Measurements from ENCODE around the gene NOVA2. TPM values are rescaled to one million over a fixed set of nuclear protein-coding genes. Genes with fewer than 3 reads are reported as not detected.
"Not testable (repeated sequence)": the region's sequence is repeated elsewhere in the genome, so short reads cannot be mapped to it uniquely, and the experiment has no call there.

NOVA2 gene
- total RNA-seq, 2 donors from 2014 or later, result 0.03 TPM; not detected in 1

DNA sequence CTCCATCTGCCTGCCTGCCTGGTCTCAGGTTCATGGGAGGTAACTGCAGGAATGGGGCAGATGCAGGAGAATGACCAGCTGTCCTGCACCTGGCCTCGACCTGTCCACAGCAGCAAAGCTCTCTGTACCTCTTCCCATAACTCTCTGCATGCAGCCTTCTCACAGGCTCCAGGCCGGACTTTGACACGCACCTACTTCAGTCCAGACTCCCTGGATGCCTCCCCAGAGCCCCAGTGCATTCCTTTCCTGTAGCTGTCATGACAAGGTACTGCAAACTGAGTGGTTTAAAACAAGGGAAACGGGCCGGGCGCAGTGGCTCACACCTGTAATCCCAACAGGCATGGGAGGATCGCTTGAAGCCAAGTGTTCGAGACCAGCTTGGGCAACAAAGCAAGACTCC lies 62.4 kb downstream of the NOVA2 start:
- Mint-ChIP-seq H3K4me1 (peaks cover 7% of the 10 kb centered on the region), H3K27ac (no peak overlapping the region), H3K9me3 (no peaks in the 10 kb centered on the region), H3K27me3 (peaks cover 17% of the 10 kb centered on the region), H3K4me3 (no peak overlapping the region), H3K36me3 (ENCODE audit: low read depth) (no peaks in the 10 kb centered on the region)
- ATAC-seq (replicated peaks), result no peak

DNA sequence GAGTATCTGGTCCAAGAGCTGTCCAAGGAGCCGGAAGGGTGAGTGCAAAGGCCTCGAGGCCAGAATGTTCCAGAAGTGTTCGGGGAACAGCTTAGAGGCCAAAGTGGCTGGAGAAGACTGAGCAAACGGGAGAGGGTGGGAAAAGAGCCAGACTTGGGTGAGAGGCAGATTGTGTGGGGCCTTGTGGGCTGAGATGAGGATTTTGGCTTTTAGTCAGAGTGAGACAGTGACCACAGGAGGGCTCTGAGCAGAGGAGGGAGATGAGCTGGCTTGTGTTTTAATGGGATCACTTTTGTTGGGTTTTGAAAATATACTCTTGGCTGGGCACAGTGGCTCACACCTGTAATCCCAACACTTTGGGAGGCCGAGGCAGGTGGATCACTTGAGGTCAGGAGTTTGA lies 64.7 kb downstream of the NOVA2 start:
- no peaks in the 10 kb centered on the region for H3K9me3 Mint-ChIP-seq
- H3K36me3 Mint-ChIP-seq (ENCODE audit: low read depth), result no peaks in the 10 kb centered on the region
- ATAC-seq (replicated peaks), result peak; percentile 86
- no peak overlapping the region for H3K4me3 Mint-ChIP-seq
- H3K27me3 Mint-ChIP-seq, result peaks cover 16% of the 10 kb centered on the region
- peaks cover 6% of the 10 kb centered on the region for H3K4me1 Mint-ChIP-seq
- no peak overlapping the region for H3K27ac Mint-ChIP-seq

DNA sequence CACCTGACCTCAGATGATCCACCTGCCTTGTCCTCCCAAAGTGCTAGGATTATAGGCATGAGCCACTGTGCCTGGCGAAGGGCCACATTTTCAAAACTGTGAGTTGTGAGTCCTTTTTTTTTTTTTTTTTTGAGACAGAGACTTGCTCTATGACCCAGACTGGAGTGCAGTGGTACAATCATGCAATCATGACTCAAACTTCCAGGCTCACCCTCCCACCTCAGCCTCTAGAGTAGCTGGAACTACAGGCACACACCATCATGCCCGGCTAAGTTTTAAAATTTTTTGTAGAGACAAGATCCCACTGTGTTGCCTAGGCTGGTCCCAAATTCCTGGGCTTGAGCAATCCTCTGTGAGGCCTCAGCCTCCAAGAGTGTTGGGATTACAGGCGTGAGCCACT lies 67.4 kb downstream of the NOVA2 start:
- Mint-ChIP-seq H3K27me3 (peaks cover 6% of the 10 kb centered on the region), H3K4me3 (no peak overlapping the region), H3K9me3 (no peaks in the 10 kb centered on the region), H3K36me3 (ENCODE audit: low read depth) (no peaks in the 10 kb centered on the region), H3K27ac (peak overlapping the region; percentile 60), H3K4me1 (peaks cover 6% of the 10 kb centered on the region)
- ATAC-seq (replicated peaks), result no peak

DNA sequence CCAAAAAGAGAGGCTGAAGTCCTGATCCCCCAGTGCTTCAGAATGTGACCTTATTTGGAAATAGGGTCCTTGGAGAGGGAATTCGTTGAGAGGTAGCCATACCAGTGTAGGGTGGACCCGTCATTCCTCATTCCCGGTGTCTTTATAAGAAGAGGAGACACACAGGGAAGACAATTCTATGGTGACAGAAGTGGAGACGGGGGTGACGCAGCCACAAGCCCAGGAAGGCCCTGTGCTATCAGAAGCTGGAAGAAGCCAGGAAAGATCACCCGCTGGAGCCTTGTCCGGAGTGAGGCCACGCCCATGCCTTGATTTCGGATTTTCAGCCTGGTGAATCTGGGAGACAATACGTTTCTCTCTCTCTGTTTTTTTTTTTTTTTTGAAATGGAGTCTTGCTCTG lies 68.7 kb downstream of the NOVA2 start:
- Mint-ChIP-seq H3K27me3 (peaks cover 4% of the 10 kb centered on the region), H3K36me3 (ENCODE audit: low read depth) (peaks cover 9% of the 10 kb centered on the region), H3K27ac (no peak overlapping the region), H3K4me3 (no peak overlapping the region), H3K4me1 (peaks cover 10% of the 10 kb centered on the region), H3K9me3 (no peaks in the 10 kb centered on the region)
- no peak for ATAC-seq (replicated peaks)

DNA sequence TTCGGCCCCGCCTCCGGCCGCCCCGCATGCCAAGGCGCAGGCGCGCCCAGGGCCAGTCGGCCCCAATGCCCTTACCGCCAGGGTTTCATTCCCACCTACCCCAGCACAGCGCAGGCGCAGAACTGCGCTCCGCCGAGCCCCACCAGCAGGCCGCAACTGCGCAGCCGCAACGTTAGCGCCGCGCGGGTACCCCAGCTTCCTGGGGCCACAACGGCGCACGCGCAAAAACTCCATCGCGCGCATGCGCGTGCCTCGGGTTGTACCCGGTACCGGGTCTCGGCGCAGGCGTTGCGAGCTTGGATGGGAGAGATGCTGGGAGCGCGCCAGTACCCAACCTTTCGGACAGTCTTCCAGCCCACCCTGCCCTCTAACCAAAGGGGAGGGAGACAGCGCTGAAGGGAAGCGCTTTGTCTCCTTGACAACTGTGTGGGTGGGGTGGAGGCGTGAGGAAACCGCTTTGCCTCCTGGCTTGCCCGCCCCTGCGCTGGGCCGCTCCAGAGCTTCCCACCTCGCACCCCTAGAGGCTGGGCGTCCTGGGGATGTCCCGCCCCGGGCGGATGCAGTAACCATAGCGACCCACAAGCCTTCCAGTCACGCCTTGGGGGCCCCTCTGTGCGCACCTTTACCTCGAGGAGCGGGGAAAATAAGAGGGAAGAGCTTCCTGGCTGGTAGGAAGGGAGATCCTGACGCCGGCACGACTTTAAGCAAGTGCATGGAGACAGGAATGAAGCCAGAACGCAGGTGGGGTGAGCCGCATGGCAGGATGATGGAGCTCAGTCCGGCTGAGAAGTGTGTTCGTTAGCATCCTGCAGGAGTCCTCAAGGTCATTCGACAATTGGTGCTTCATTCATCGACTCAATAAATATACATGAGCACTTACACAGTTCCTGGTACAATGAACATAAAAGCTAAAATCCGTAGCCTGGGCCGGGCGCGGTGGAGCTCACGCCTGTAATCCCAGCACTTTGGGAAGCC lies 70.7 kb downstream of the NOVA2 start:
- Mint-ChIP-seq H3K9me3 (no peaks in the 10 kb centered on the region), H3K36me3 (ENCODE audit: low read depth) (peaks cover 28% of the 10 kb centered on the region), H3K27me3 (no peaks in the 10 kb centered on the region), H3K4me1 (peaks cover 3% of the 10 kb centered on the region), H3K27ac (peak overlapping the region; percentile 94), H3K4me3 (peak overlapping the region; percentile 94)
- peak; percentile 88 for ATAC-seq (replicated peaks)

DNA sequence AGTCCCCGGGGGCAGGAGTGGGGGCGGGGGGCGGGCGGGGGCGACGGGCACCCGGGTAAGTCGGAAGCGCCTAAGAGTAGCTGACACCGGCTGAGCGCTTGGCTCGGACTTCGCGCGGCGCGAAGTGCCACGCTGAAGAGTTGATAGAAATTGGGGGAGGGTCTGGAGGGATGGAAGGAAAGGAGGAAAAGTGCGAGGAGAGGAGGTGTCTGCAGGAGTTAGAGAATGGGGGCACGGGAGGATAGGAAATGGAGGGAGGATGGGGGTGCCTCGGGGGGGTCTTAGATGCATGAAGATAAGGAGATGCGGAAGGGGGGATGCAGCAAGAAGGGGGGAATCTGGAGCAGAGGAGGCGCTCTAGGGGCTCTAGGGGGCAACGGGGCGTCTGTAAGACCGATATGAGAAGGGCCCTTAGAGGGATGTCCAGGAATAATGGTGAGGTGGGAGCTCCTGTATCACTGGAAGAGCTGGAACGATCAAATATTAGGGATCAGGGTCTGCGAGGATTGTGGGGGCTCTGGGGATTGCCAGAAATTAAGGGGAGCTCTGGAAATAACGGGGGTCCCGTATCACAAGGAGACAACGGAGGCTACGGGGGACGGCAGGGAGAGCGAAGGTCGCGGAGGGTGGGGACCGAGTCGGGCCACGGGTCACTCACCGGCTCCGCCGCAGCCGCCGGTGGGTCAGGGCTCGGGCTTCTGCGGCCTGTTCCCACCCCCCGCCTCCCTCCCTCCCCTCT lies 71.6 kb downstream of the NOVA2 start, which contains the start of gene MYPOP:
MYPOP (minus strand) TSS at position 702 of the 739 bp plus-strand sequence. CDS start 840 bp downstream, outside the sequence.
- no peak for ATAC-seq (replicated peaks)
- H3K4me3 Mint-ChIP-seq, result peak within 1 kb of the TSS; percentile 94
- H3K27me3 Mint-ChIP-seq, result no peaks in the 10 kb centered on the region
- H3K36me3 Mint-ChIP-seq (ENCODE audit: low read depth), result peaks cover 28% of the 10 kb centered on the region
- no peaks in the 10 kb centered on the region for H3K9me3 Mint-ChIP-seq
- H3K4me1 Mint-ChIP-seq, result peaks cover 3% of the 10 kb centered on the region
- peak within 1 kb of the TSS; percentile 94 for H3K27ac Mint-ChIP-seq

DNA sequence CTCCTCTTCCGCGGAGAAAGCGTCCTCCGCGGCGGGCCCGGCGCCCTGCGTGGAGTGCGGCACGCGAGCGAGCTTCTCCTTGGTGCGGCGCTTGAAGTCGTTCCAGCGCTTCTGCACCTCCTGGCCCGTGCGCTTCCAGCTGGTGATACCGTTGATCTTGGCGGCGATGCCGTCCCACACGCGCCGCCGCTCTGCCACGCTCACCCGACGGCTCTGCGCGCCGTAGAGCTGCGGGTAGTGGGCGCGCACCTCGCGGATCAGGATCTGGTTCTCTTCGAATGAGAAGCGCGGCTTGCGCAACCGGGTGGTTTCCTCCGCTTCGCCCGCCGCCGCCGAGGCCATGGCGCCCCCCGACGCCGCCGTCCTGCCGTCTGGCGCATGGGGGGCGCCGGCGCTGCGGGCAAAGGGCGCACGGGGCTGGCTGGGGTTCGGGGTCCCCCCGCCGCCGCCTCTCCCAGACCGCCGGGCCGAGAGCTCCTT lies 72.2 kb downstream of the NOVA2 start:
- Mint-ChIP-seq H3K4me1 (peaks cover 3% of the 10 kb centered on the region), H3K9me3 (no peaks in the 10 kb centered on the region), H3K36me3 (ENCODE audit: low read depth) (peaks cover 28% of the 10 kb centered on the region), H3K27ac (peak overlapping the region; percentile 94), H3K27me3 (no peaks in the 10 kb centered on the region), H3K4me3 (peak overlapping the region; percentile 94)
- no peak for ATAC-seq (replicated peaks)

DNA sequence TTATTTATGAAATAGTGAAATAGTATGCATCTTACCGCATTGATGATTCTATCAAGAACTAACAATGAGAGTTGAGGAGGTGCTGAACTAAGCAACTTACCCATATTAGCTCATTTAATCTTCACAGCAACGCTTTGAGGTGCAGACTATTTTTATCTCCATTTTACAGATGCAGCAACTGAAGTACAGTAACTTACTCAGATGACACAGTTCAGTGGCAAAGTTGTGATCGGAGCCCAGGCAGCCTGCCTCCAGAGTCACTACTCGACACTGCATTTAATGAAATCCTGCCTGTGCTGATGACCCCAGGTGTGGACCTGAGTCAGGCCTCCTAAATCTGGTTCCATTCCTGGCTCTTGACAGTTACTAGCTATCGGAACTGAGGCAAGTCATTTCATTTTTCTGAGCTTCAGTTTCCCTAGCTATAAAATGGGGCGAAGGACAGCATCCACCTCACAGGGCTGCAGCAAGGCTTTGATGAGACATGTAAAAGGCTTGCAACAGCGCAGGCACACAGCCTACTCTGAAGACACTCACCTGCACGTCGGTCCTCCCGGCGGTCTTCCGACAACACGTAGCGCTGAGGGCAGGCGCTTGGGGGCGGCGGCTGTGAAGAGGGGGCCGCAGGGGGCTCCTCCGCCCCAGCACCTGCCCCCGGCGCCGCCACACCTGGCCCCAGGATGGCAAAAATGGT lies 72.8 kb downstream of the NOVA2 start:
- Mint-ChIP-seq H3K27ac (no peak overlapping the region), H3K9me3 (no peaks in the 10 kb centered on the region), H3K36me3 (ENCODE audit: low read depth) (peaks cover 28% of the 10 kb centered on the region), H3K27me3 (no peaks in the 10 kb centered on the region), H3K4me3 (peak overlapping the region; percentile 94), H3K4me1 (peaks cover 3% of the 10 kb centered on the region)
- ATAC-seq (replicated peaks), result no peak

DNA sequence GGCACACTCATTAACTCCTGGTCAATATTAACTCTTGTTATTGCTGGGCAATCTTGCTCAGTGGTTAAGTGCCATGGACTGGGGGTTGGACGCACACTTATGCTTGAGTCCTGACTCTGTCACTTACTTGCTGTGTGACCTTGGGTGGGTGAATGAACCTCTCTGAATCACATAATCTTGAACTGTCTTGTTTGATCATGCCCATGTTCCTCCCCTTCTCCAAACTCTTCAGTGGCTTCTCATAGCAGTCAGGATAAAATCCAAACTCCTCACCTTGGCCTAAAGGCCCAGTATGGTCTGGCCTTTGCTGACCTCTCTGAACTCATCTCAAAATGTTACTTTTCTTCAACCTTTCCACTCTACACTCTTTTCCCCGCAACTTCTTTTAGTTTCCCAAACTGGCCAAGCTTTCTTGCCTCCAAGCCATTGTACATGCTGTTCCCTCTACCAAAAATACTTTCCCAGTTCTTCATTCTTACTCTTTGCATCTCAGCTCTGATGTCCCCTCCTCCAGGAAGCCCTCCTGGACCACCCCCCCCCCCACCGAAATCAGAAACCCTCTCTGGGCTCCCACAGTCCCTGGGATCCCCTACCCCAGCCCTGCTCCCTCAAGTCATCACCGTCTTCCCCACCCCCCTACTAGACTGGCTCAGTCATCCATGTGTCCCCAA lies 73.6 kb downstream of the NOVA2 start:
- peaks cover 35% of the 10 kb centered on the region for H3K36me3 Mint-ChIP-seq (ENCODE audit: low read depth)
- H3K4me3 Mint-ChIP-seq, result peak overlapping the region; percentile 94
- H3K4me1 Mint-ChIP-seq, result peaks cover 3% of the 10 kb centered on the region
- no peaks in the 10 kb centered on the region for H3K9me3 Mint-ChIP-seq
- no peak for ATAC-seq (replicated peaks)
- H3K27me3 Mint-ChIP-seq, result no peaks in the 10 kb centered on the region
- no peak overlapping the region for H3K27ac Mint-ChIP-seq

DNA sequence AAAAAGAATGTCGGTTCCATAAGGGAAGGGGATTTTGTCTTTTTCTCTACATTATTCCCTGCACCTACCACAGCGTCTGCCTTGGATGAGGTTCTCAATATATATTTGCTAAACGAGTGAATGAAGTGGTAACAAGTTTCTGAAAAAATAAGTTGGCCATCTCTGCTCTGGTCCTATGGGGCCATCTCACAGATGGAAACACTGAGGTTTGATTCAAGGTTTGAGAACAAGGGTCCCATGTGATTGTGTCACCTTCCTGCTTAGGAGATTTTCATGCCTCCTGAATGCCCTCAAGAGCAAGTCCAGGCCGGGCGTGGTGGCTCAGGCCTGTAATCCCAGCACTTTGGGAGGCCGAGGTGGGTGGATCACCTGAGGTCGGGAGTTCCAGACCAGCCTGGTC lies 74.4 kb downstream of the NOVA2 start:
- Mint-ChIP-seq H3K4me1 (peaks cover 3% of the 10 kb centered on the region), H3K36me3 (ENCODE audit: low read depth) (peaks cover 37% of the 10 kb centered on the region), H3K4me3 (no peak overlapping the region), H3K9me3 (no peaks in the 10 kb centered on the region), H3K27me3 (no peaks in the 10 kb centered on the region), H3K27ac (no peak overlapping the region)
- no peak for ATAC-seq (replicated peaks)

DNA sequence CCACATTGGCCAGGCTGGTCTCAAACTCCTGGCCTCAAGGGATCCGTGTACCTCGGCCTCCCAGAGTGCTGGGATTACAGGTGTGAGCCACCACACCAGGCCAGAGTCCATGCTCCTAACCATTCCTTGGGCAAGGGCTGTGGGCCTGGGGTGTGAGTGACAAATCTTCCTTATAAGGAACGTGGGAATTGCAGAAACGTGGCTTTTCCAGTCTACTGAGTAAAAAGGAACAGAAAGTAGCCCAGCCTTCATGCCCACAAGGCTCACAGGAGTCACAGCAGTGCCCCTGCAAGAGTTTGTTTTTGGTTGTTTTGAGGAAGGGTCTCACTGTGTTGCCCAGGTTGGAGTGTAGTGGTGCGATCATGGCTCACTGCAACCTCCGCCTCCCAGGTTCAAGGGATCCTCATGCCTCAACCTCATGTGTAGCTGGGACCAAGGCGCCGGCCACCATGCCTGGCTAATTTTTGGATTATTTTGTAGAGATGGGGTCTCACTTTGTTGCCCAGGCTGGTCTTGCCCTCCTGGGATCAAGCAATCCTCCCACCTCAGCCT lies 76.3 kb downstream of the NOVA2 start:
- ATAC-seq (replicated peaks), result no peak
- peaks cover 37% of the 10 kb centered on the region for H3K36me3 Mint-ChIP-seq (ENCODE audit: low read depth)
- no peak overlapping the region for H3K27ac Mint-ChIP-seq
- no peak overlapping the region for H3K4me3 Mint-ChIP-seq
- H3K9me3 Mint-ChIP-seq, result no peaks in the 10 kb centered on the region
- peaks cover 3% of the 10 kb centered on the region for H3K4me1 Mint-ChIP-seq
- no peaks in the 10 kb centered on the region for H3K27me3 Mint-ChIP-seq

DNA sequence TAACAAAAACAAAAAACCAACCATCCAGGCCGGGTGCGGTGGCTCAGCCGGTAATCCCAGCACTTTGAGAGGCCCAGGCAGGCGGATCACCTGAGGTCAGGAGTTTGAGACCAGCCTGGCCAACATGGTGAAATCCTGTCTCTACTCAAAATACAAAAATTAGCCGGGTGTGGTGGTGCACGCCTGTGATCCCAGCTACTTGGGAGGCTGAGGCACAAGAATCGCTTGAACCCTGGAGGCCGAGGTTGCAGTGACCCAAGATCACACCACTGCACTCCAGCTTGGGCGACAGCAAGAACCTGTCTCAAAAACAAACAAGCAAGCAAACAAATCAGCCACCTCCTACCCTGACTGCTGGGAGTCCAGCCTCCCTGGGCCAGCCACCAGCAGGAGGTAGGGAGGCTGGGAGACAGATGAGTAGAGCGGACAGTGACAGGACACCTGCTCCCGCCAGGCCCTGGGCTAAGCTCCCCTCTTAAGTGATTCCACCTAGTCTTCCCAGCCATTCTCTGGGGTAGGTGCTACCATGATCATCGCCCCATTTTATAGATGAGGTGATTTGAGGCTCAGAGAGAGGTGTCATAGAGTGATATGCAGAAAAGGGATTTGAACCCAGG lies 77.6 kb downstream of the NOVA2 start:
- not testable (repeated sequence) for H3K4me1 Mint-ChIP-seq; H3K4me3 Mint-ChIP-seq; ATAC-seq (replicated peaks); H3K27me3 Mint-ChIP-seq; H3K9me3 Mint-ChIP-seq
- Mint-ChIP-seq H3K36me3 (ENCODE audit: low read depth) (peaks cover 37% of the 10 kb centered on the region), H3K27ac (peak overlapping the region; percentile 78)

DNA sequence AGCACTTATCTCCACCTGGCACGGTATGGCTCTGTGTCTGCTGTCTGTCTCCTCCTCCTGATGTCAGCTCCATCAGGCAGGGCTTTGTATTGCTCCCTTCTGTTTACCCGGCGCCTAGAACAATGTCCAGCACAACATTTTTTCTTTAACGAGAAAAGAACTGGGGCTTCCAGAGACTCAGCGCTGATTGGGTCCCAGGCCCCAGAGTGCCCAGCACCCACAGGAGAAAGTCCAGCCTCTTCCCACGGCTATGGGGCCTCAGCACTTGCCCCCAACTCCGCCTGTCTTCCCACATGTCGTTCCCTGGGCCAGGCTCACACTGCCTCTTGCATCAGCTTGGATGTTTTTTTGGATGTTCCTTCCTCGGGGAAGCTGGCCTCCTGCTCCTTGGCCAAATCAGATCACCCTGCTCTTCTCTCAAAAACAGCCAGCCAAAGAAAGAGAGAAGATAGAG lies 78.1 kb downstream of the NOVA2 start:
- Mint-ChIP-seq H3K27me3 (no peaks in the 10 kb centered on the region), H3K9me3 (no peaks in the 10 kb centered on the region), H3K4me3 (no peak overlapping the region), H3K36me3 (ENCODE audit: low read depth) (peaks cover 33% of the 10 kb centered on the region), H3K27ac (peak overlapping the region; percentile 78), H3K4me1 (peaks cover 3% of the 10 kb centered on the region)
- ATAC-seq (replicated peaks), result no peak
